ENCODE results near the gene MLLT3.

DNA sequence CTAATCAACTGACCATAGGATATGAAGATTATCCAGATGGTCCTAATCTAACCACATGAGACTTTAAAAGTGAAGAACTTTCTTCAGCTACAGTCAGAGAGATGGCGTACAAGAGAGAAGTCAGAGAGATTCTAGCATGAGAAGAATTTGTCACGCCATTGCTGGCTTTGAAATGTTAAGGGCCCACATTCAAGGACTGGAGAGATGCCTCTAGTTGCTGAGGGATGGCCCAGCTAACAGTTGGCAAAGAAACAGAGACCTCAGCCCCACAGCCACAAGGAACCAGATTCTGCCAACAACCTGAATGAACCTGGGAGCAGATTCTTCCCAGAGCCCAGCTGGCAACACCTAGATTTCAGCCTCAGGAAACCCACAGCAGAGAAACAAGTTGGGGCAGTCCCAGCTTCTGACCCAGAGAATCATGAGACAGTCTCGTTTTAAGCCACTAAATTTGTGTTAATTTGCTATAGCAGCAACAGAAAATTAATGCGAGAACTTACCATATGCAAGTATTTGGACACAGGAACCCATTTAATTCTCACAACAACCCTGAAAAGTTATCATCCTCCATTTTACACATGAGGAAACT, 132.0 kb downstream of the MLLT3 start:
- TF ChIP-seq CTCF (IDR thresholded peaks at IDR 0.05) = no peak
- no peak for TF ChIP-seq POLR2A (IDR thresholded peaks at IDR 0.05)

All from thyroid gland (tissue), 4 donors.